Right lobe of liver (tissue), 4 donors: Measurements from ENCODE around the gene IRF4.

Experiments
- POLR2A ChIP-seq: fragments of 450-650 bp; IDR thresholded peaks from one replicate; pipeline ENCODE4 v1.6.1; 2017; ENCODE audit warnings: antibody characterized with exemption, mild to moderate bottlenecking
- TF ChIP-seq, protein P1 (sequence below), 4 donors: fragments of 200-600 bp in 3 of 4; fragments of 450-650 bp in 1 of 4; IDR thresholded peaks; one replicate each; pipeline versions ENCODE4 v1.5.1 to v1.8.0; 2016 to 2022; ENCODE audit warnings: antibody characterized with exemption in 4 of 4, mild to moderate bottlenecking in 2 of 4
- donor health status: DM: no; HTN: no; CAD: no.
- donor health status: DM: no; HTN: no; CAD: no.
- donor health status: DM: no; HTN: yes; CAD: no.

DNA sequence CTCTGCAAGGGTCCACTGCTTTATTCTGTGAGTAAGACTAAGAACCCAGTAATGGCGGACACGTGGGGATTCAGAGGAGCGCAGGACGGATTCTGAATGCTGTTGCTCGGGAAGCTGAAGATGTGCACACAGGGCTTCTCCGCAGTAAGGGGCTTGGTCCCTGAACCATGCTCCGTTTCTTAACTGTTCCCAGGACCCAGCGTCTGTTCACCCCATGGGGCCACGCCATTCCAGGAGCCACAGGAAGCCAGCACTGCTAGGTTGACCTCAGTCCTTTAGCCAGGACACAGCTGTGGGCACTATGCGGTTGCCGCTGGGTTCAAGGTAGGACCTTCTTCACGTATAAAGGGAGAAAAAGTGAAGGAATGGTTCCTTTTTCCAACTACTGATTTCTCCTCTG lies 59.8 kb downstream of the IRF4 start:
- TF ChIP-seq, protein P1, sequence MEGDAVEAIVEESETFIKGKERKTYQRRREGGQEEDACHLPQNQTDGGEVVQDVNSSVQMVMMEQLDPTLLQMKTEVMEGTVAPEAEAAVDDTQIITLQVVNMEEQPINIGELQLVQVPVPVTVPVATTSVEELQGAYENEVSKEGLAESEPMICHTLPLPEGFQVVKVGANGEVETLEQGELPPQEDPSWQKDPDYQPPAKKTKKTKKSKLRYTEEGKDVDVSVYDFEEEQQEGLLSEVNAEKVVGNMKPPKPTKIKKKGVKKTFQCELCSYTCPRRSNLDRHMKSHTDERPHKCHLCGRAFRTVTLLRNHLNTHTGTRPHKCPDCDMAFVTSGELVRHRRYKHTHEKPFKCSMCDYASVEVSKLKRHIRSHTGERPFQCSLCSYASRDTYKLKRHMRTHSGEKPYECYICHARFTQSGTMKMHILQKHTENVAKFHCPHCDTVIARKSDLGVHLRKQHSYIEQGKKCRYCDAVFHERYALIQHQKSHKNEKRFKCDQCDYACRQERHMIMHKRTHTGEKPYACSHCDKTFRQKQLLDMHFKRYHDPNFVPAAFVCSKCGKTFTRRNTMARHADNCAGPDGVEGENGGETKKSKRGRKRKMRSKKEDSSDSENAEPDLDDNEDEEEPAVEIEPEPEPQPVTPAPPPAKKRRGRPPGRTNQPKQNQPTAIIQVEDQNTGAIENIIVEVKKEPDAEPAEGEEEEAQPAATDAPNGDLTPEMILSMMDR (IDR thresholded peaks at IDR 0.05), result no peak
- no peak for TF ChIP-seq POLR2A
